Naive thymus-derived CD4-positive, alpha-beta T cell (primary cell): ENCODE data around the gene ISYNA1. TPM values are rescaled to one million over a fixed set of nuclear protein-coding genes. Genes with fewer than 3 reads are reported as not detected.

Experiments
- ATAC-seq: fragments of 150-1000 bp; cut with Tn5 transposase; 2 replicates; pipeline ENCODE4 v1.10.0; 2021; ENCODE audit warnings: mild to moderate bottlenecking, moderate library complexity
- CTCF ChIA-PET: fragments of 350-600 bp; sonication (Branson Sonifier 250); formaldehyde crosslinking; loops from one replicate; lab custom pipeline; 2021; ENCODE audit warnings: antibody characterized with exemption; lab: Charles Lee
- POLR2A ChIA-PET: fragments of 350-600 bp; sonication (Branson Sonifier 250); formaldehyde crosslinking; loops from one replicate; lab custom pipeline; 2021; ENCODE audit warnings: antibody characterized with exemption, inconsistent platforms; lab: Charles Lee
- DNase-seq, 9 donors: peaks; one replicate each; pipeline versions ENCODE4 v3.0.0 to v3.0.0-alpha.2; 2020 to 2022; ENCODE audit warnings: mixed read lengths in 1 of 9
- H3K27ac ChIP-seq: one replicate; pipeline ENCODE4 v1.7.0; 2013; ENCODE audit warnings: mild to moderate bottlenecking, low read depth, low read length, moderate library complexity
- H3K27me3 ChIP-seq, 2 donors: one replicate each; pipeline ENCODE4 v1.7.0; 2013; ENCODE audit warnings: low read length in 2 of 2, mild to moderate bottlenecking in 2 of 2, moderate library complexity in 2 of 2; ENCODE audit not compliant: control insufficient read depth in 2 of 2, insufficient read depth in 2 of 2
- H3K36me3 ChIP-seq, 3 experiments: 1 replicate in 2 of 3; 2 replicates in 1 of 3; pipeline ENCODE4 v1.7.0; 2013; ENCODE audit warnings: low read length in 3 of 3, mild to moderate bottlenecking in 3 of 3, moderate library complexity in 1 of 3; ENCODE audit not compliant: insufficient read depth in 3 of 3, control insufficient read depth in 2 of 3
- H3K4me1 ChIP-seq, 2 donors: one replicate each; pipeline ENCODE4 v1.7.0; 2013; ENCODE audit warnings: low read length in 2 of 2, mild to moderate bottlenecking in 2 of 2, moderate library complexity in 1 of 2; ENCODE audit not compliant: control insufficient read depth in 2 of 2, insufficient read depth in 2 of 2
- H3K4me3 ChIP-seq: 2 replicates; pipeline ENCODE4 v1.7.0; 2013; ENCODE audit warnings: mild to moderate bottlenecking, low read length
- H3K9me3 ChIP-seq, 3 experiments: 1 replicate in 2 of 3; 2 replicates in 1 of 3; pipeline ENCODE4 v1.7.0; 2013; ENCODE audit warnings: low read length in 3 of 3; ENCODE audit not compliant: control insufficient read depth in 2 of 3
- H3K27ac Mint-ChIP-seq, 9 donors: one replicate each; pipeline ENCODE4 v1.8.0; 2020 to 2022; ENCODE audit warnings: mixed read lengths in 9 of 9, mild to moderate bottlenecking in 8 of 9, moderate library complexity in 5 of 9, inconsistent platforms in 2 of 9
- H3K27me3 Mint-ChIP-seq, 5 donors: one replicate each; pipeline ENCODE4 v1.8.0; 2021 to 2022; ENCODE audit warnings: mixed read lengths in 5 of 5, mild to moderate bottlenecking in 1 of 5
- H3K36me3 Mint-ChIP-seq, 5 donors: one replicate each; pipeline ENCODE4 v1.8.0; 2020 to 2022; ENCODE audit warnings: mixed read lengths in 5 of 5, mild to moderate bottlenecking in 3 of 5, inconsistent platforms in 1 of 5
- H3K4me1 Mint-ChIP-seq, 7 donors: one replicate each; pipeline ENCODE4 v1.8.0; 2020 to 2022; ENCODE audit warnings: mixed read lengths in 7 of 7, mild to moderate bottlenecking in 3 of 7, inconsistent platforms in 1 of 7
- H3K4me3 Mint-ChIP-seq, 10 donors: one replicate each; pipeline ENCODE4 v1.8.0; 2020 to 2022; ENCODE audit warnings: mild to moderate bottlenecking in 10 of 10, mixed read lengths in 10 of 10, moderate library complexity in 6 of 10, inconsistent platforms in 2 of 10
- H3K9me3 Mint-ChIP-seq, 11 donors: one replicate each; pipeline ENCODE4 v1.8.0; 2020 to 2022; ENCODE audit warnings: mixed read lengths in 11 of 11, mild to moderate bottlenecking in 4 of 11, inconsistent platforms in 1 of 11, moderate library complexity in 1 of 11
- intact Hi-C, 2 donors: fragments of 100-400 bp; cut with micrococcal nuclease; formaldehyde crosslinking; loops; one replicate each; pipeline ENCODE4 v1.15.1; 2023
- polyA plus RNA-seq, 2 donors: library from polyadenylated mRNA; unstranded; fragments of 300-500 nt; fragmentation: Illumina TruSeq; gene quantifications; one replicate each; pipeline ENCODE4 v1.2.3, GENCODE V29; 2021
- total RNA-seq, 6 experiments: library from RNA in 5 of 6; stranded (reverse) in 5 of 6; gene quantifications; 1 replicate in 5 of 6; 2 replicates in 1 of 6; pipeline ENCODE4 v1.2.3 and lab custom pipeline; 2021 to 2026

The ISYNA1 gene
- total and polyA plus RNA-seq, 7 experiments from 2014 or later: 9.5 to 42.5 (median 39.7) TPM

DNA sequence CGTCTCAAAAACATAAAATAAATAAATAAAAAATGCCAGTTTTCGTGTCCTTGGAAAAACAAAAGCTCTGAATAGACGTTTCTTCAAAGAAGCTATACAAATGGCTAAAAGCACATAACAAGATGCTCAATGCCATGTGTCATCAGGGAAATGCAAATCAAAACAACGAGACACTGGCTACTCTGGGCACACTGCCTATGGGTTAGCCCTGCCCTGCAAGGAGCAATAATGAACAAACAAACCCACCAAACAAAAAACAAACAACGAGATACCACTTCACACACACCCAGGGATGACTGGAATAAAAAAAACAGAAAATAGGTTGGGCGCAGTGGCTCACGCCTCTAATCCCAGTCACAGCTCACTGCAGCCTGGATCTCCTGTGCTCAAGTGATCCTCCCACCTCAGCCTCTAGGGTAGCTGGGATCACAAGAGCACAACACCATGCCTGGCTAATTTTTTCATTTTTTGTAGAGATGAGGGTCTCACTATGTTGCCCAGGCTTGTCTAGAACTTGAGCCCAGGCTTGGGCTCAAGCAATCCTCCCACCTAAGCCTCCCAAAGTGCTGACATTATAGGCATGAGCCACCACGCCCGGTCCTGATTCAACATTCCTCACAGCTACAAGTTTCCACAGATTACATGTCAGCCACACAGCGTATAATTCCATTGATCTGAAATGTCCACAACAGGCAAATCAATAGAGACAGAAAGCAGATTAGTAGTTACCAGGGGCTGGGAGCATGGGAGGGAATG is 15.5 kb upstream of the ISYNA1 start:
- ChIA-PET CTCF (interaction anchor here (0.6 to 0.8 kb wide), 4 partner anchors 13 to 495 kb away, joined by 3 to 4 read pairs (median 4); no protein-coding TSS in a partner anchor), POLR2A (no interaction called here)
- Histone ChIP-seq H3K4me1 (no peaks in the 10 kb centered on the region), H3K4me3 (no peak overlapping the region), H3K9me3 (no peaks in the 10 kb centered on the region), H3K27ac (no peak overlapping the region), H3K36me3 (peaks cover 0 to 56% (median under 1%) of the 10 kb centered on the region in 3 experiments), H3K27me3 (no peaks in the 10 kb centered on the region)
- peak overlapping the region in 2 of 9 donors; percentile 51 to 69 for H3K27ac Mint-ChIP-seq
- no peaks in the 10 kb centered on the region for H3K9me3 Mint-ChIP-seq
- peaks cover 0 to 25% (median 3%) of the 10 kb centered on the region in 5 donors for H3K36me3 Mint-ChIP-seq
- DNase-seq (no peak), ATAC-seq (no peak)
- intact Hi-C loops: loop anchor here (5.0 to 10.0 kb wide), 2 partner anchors 131 to 414 kb away; partner anchors contain the start of gene REX1BD (in 1 of the 2)
- no peak overlapping the region for H3K4me3 Mint-ChIP-seq
- H3K4me1 Mint-ChIP-seq: peaks cover 0 to 9% (median 4%) of the 10 kb centered on the region in 7 donors
- H3K27me3 Mint-ChIP-seq: no peaks in the 10 kb centered on the region

GRCh38 chr19:18452386-18452785 is 14.5 kb upstream of the ISYNA1 start:
- Mint-ChIP-seq H3K27me3 (no peaks in the 10 kb centered on the region), H3K36me3 (peaks cover 0 to 25% (median 4%) of the 10 kb centered on the region in 5 donors), H3K4me1 (peaks cover 0 to 9% (median 4%) of the 10 kb centered on the region in 7 donors), H3K4me3 (no peak overlapping the region), H3K9me3 (no peaks in the 10 kb centered on the region), H3K27ac (peak overlapping the region in 1 of 9 donors; percentile 61)
- Histone ChIP-seq H3K27ac (no peak overlapping the region), H3K4me3 (no peak overlapping the region), H3K27me3 (no peaks in the 10 kb centered on the region), H3K9me3 (no peaks in the 10 kb centered on the region), H3K4me1 (no peaks in the 10 kb centered on the region), H3K36me3 (peaks cover 0 to 50% (median 6%) of the 10 kb centered on the region in 3 experiments)
- CTCF ChIA-PET: interaction anchor here (1.3 kb wide), 1 partner anchor 288 kb away, joined by 3 read pairs; no protein-coding TSS in a partner anchor
- POLR2A ChIA-PET: interaction anchor here (0.7 kb wide), 1 partner anchor 588 kb away, joined by 3 read pairs; no protein-coding TSS in a partner anchor
- intact Hi-C loops: loop anchor here (5.0 to 10.0 kb wide), 2 partner anchors 132 to 415 kb away; partner anchors contain the start of gene REX1BD (in 1 of the 2)
- DNase-seq (no peak), ATAC-seq (no peak)

DNA sequence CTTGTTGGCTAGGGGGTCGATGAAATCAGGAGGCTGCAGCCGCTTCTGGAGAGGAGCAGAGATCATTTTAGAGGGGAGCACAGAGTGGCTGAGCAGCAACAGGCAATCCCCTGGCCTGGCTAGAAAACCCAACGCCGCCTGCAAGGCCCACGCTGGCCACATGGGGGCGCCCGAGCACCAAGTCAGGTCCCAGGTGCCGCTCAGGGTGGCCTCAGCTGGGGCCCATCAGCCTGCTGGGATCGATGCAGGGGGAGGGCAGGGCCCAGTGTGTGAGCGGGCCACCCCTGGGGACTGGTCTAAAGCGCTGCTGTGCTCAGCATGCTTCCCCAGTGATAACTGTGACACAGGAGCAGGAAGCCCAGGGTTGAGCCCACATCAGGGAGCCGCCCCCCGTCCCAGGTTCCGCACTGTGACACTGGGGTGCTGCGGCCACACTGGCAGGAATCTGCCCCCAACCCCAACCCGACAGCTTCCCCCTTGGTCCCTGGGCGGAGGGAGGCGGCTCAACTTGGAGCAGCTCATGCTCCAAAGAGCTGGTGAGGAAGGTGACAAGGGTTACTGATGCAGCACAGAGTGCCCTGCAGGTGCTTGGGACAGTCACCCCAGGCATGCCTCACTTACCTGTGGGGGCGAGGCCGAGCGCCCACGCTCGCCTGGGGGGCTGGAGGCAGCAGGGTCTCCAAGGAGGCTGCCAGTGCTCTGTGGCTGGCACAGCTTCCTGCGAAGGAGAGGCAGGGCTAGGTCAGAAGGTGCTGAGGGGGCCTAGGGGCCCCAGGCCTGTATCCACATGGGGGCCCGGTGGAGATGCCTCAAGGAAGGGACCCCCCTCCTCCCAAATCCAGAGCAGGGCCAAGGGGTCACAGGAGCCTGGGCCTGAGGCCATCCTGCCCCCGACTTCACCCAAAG is 13.3 kb upstream of the ISYNA1 start:
- H3K4me3 ChIP-seq: no peak overlapping the region
- peaks cover 0 to 20% (median 4%) of the 10 kb centered on the region in 5 donors for H3K36me3 Mint-ChIP-seq
- H3K27me3 Mint-ChIP-seq: no peaks in the 10 kb centered on the region
- no peak overlapping the region for H3K4me3 Mint-ChIP-seq
- peak; percentile 94 for ATAC-seq
- no peaks in the 10 kb centered on the region for H3K9me3 Mint-ChIP-seq
- H3K9me3 ChIP-seq: no peaks in the 10 kb centered on the region
- no peaks in the 10 kb centered on the region for H3K27me3 ChIP-seq
- H3K36me3 ChIP-seq: peaks cover 3 to 51% (median 6%) of the 10 kb centered on the region in 3 experiments
- H3K4me1 ChIP-seq: no peaks in the 10 kb centered on the region
- peak overlapping the region in 1 of 9 donors; percentile 76 for H3K27ac Mint-ChIP-seq
- peak; percentile 70 to 93 (median 83) for DNase-seq
- H3K4me1 Mint-ChIP-seq: peaks cover 0 to 6% (median 4%) of the 10 kb centered on the region in 7 donors
- H3K27ac ChIP-seq: no peak overlapping the region
- POLR2A ChIA-PET: interaction anchor here (0.8 kb wide), 1 partner anchor 305 kb away, joined by 3 read pairs; no protein-coding TSS in a partner anchor
- CTCF ChIA-PET: interaction anchor here (0.8 to 1.8 kb wide), 10 partner anchors 10 to 396 kb away, joined by 3 to 12 read pairs (median 4); partner anchors contain the start of gene UBA52
- intact Hi-C loops: loop anchor here (1.0 to 10.0 kb wide), 4 partner anchors 134 to 464 kb away; partner anchors contain the start of gene REX1BD (in 1 of the 2)

DNA sequence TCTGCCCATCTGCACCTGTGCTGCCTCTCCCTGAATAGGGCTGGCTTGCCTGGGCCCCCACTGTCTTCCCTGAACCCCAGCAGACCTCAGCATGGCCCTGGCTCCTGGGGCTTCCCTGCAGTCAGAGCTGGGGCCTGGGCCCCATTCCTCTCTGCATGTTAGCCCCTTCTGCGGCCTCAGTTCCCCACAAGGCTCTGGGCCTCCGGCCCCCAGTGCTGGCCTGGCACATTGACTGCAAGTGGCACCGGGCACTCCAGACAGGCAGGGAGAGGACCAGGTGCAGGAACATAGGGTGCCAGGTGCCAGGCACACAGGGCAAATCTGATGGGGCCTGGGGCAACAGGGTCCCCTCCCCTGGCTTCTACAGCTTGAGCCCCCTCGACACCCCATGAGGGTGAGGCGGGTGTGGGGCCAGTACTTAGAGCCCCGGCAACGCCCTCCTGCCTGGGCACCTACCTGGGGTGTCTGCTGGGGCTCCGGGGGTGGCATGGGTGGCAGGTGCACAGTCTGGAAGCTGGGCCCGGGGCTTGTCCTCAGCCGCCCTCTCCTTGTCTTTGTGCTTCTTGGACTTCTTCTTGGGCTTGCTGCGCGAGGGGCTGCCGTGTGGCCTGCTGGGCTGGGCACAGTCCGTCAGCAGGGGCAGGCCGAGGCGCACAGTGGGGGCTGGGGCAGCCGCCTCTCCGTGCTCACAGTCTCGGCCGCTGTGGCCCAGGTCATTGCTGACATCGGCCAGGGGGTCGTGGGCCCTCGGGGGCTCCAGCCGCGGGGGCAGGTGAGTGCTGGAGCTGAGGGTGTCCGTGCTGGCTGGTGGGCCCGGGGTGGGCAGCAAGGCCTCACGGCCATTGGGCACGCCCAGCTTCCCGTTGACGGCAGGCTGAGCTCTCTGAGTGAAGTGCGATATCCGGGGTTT is 12.3 kb upstream of the ISYNA1 start:
- Mint-ChIP-seq H3K36me3 (peaks cover 0 to 16% (median 4%) of the 10 kb centered on the region in 5 donors), H3K9me3 (no peaks in the 10 kb centered on the region), H3K4me1 (peaks cover 0 to 6% (median 4%) of the 10 kb centered on the region in 7 donors), H3K4me3 (no peak overlapping the region), H3K27me3 (no peaks in the 10 kb centered on the region), H3K27ac (peak overlapping the region in 1 of 9 donors; percentile 76)
- ATAC-seq: no peak
- no peaks in the 10 kb centered on the region for H3K9me3 ChIP-seq
- intact Hi-C loops: loop anchor here (5.0 to 10.0 kb wide), 2 partner anchors 135 to 417 kb away; partner anchors contain the start of gene REX1BD (in 1 of the 2)
- no peak for DNase-seq
- POLR2A ChIA-PET: interaction anchor here (0.8 kb wide), 1 partner anchor 304 kb away, joined by 3 read pairs; no protein-coding TSS in a partner anchor
- CTCF ChIA-PET: interaction anchor here (0.8 to 1.8 kb wide), 9 partner anchors 11 to 397 kb away, joined by 3 to 12 read pairs (median 4); partner anchors contain the start of gene UBA52
- no peak overlapping the region for H3K4me3 ChIP-seq
- H3K36me3 ChIP-seq: peaks cover 6 to 56% (median 6%) of the 10 kb centered on the region in 3 experiments
- H3K4me1 ChIP-seq: no peaks in the 10 kb centered on the region
- no peak overlapping the region for H3K27ac ChIP-seq
- H3K27me3 ChIP-seq: no peaks in the 10 kb centered on the region

GRCh38 chr19:18449552-18449951 is 11.6 kb upstream of the ISYNA1 start:
- Mint-ChIP-seq H3K27ac (no peak overlapping the region), H3K36me3 (peaks cover 0 to 16% (median 4%) of the 10 kb centered on the region in 5 donors), H3K9me3 (no peaks in the 10 kb centered on the region), H3K4me3 (no peak overlapping the region), H3K4me1 (peaks cover 0 to 6% (median 4%) of the 10 kb centered on the region in 7 donors), H3K27me3 (no peaks in the 10 kb centered on the region)
- Histone ChIP-seq H3K4me1 (no peaks in the 10 kb centered on the region), H3K27ac (no peak overlapping the region), H3K9me3 (no peaks in the 10 kb centered on the region), H3K4me3 (no peak overlapping the region), H3K27me3 (no peaks in the 10 kb centered on the region), H3K36me3 (peaks cover 6 to 64% (median 8%) of the 10 kb centered on the region in 3 experiments)
- ATAC-seq (no peak), DNase-seq (no peak)
- ChIA-PET POLR2A (no interaction called here), CTCF (interaction anchor here (0.7 to 1.8 kb wide), 2 partner anchors 8 to 12 kb away, joined by 4 to 6 read pairs; no protein-coding TSS in a partner anchor)
- intact Hi-C loops: no loop called here
